Fibroblast of skin of abdomen (primary cell): ENCODE data around the gene ALDH8A1.

Experiments used
- DNase-seq: peaks from one replicate; pipeline ENCODE4 v3.0.0-alpha.2; 2013

The ALDH8A1 gene

GRCh38 chr6:134870677-134871498 is 79.0 kb downstream of the ALDH8A1 start:
- peak; percentile 88 for DNase-seq

- no peak for DNase-seq
These were observed 81.1 kb downstream of the ALDH8A1 start for GRCh38 chr6:134868812-134869211.
